H9 (cell line): ENCODE data around the gene COPS4. TPM values are rescaled to one million over a fixed set of nuclear protein-coding genes. Genes with fewer than 3 reads are reported as not detected.
A peak's percentile ranks its signal among the peaks of the same experiment; 100 is the strongest.

Experiments used
- DNase-seq: peaks from one replicate; pipeline ENCODE4 v3.0.0-alpha.2; 2017
- H2AFZ ChIP-seq: one replicate; pipeline ENCODE4 v1.6.1; 2013; ENCODE audit warnings: mild to moderate bottlenecking, low read length, control low read depth, moderate library complexity
- H2AK5ac ChIP-seq: 2 replicates; pipeline ENCODE4 v1.6.1; 2013; ENCODE audit warnings: low read length, control low read depth, mixed read lengths; ENCODE audit not compliant: insufficient read length
- H2BK120ac ChIP-seq: one replicate; pipeline ENCODE4 v1.6.1; 2013; ENCODE audit warnings: low read depth, mild to moderate bottlenecking, low read length, control low read depth, inconsistent platforms; ENCODE audit not compliant: poor library complexity, severe bottlenecking
- H2BK12ac ChIP-seq: 2 replicates; pipeline ENCODE4 v1.6.1; 2013; ENCODE audit warnings: low read length, control low read depth, mixed read lengths, low read depth; ENCODE audit not compliant: insufficient read length
- H2BK15ac ChIP-seq: 2 replicates; pipeline ENCODE4 v1.6.1; 2013; ENCODE audit warnings: low read depth, low read length, control low read depth
- H2BK20ac ChIP-seq: one replicate; pipeline ENCODE4 v1.6.1; 2013; ENCODE audit warnings: low read depth, mild to moderate bottlenecking, low read length, control low read depth, inconsistent platforms; ENCODE audit not compliant: poor library complexity, severe bottlenecking
- H2BK5ac ChIP-seq: 2 replicates; pipeline ENCODE4 v1.6.1; 2013; ENCODE audit warnings: low read length, control low read depth, mixed read lengths; ENCODE audit not compliant: insufficient read length
- H3K14ac ChIP-seq: 2 replicates; pipeline ENCODE4 v1.6.1; 2013; ENCODE audit warnings: low read length, control low read depth; ENCODE audit not compliant: insufficient read depth
- H3K18ac ChIP-seq: 2 replicates; pipeline ENCODE4 v1.6.1; 2013; ENCODE audit warnings: low read depth, mild to moderate bottlenecking, mixed read lengths, low read length, control low read depth; ENCODE audit not compliant: insufficient read length
- H3K23ac ChIP-seq: 2 replicates; pipeline ENCODE4 v1.6.1; 2013; ENCODE audit warnings: low read length, control low read depth, mixed read lengths, low read depth; ENCODE audit not compliant: insufficient read length
- H3K23me2 ChIP-seq: 2 replicates; pipeline ENCODE4 v1.6.1; 2013; ENCODE audit warnings: low read depth, mild to moderate bottlenecking, mixed read lengths, low read length, control low read depth; ENCODE audit not compliant: insufficient read length, poor library complexity, severe bottlenecking
- H3K27ac ChIP-seq: 2 replicates; pipeline ENCODE4 v1.5.1; 2013; ENCODE audit warnings: low read length, control low read depth, mixed read lengths, low read depth; ENCODE audit not compliant: insufficient read length
- H3K27me3 ChIP-seq: 2 replicates; pipeline ENCODE4 v1.6.1; 2013; ENCODE audit warnings: low read length, control low read depth, inconsistent platforms; ENCODE audit not compliant: insufficient read depth
- H3K4ac ChIP-seq: 2 replicates; pipeline ENCODE4 v1.6.1; 2013; ENCODE audit warnings: low read depth, mild to moderate bottlenecking, control low read depth, inconsistent platforms, low read length, moderate library complexity
- H3K4me1 ChIP-seq: 2 replicates; pipeline ENCODE4 v1.6.1; 2013; ENCODE audit warnings: low read length, control low read depth, inconsistent platforms; ENCODE audit not compliant: insufficient read depth
- H3K4me2 ChIP-seq: 2 replicates; pipeline ENCODE4 v1.6.1; 2013; ENCODE audit warnings: low read length, control low read depth, mixed read lengths; ENCODE audit not compliant: insufficient read length, insufficient read depth
- H3K56ac ChIP-seq: 2 replicates; pipeline ENCODE4 v1.6.1; 2013; ENCODE audit warnings: low read depth, mild to moderate bottlenecking, mixed read lengths, low read length, control low read depth; ENCODE audit not compliant: insufficient read length
- H3K79me1 ChIP-seq: 2 replicates; pipeline ENCODE4 v1.6.1; 2013; ENCODE audit warnings: low read depth, mild to moderate bottlenecking, moderate library complexity, low read length, control low read depth, inconsistent platforms; ENCODE audit not compliant: insufficient read depth, poor library complexity, severe bottlenecking
- H3K79me2 ChIP-seq: 2 replicates; pipeline ENCODE4 v1.6.1; 2013; ENCODE audit warnings: low read length, control low read depth, inconsistent platforms; ENCODE audit not compliant: insufficient read depth
- H3K9ac ChIP-seq: 2 replicates; pipeline ENCODE4 v1.6.1; 2013; ENCODE audit warnings: low read length, control low read depth, mixed read lengths; ENCODE audit not compliant: insufficient read length; ENCODE audit errors: extremely low read depth
- H3K9me3 ChIP-seq: one replicate; pipeline ENCODE4 v1.6.1; 2013; ENCODE audit warnings: low read depth, low read length, inconsistent platforms; ENCODE audit not compliant: control insufficient read depth
- H3T11ph ChIP-seq: one replicate; pipeline ENCODE4 v1.6.1; 2013; ENCODE audit warnings: mild to moderate bottlenecking, low read length, control low read depth, inconsistent platforms
- H4K20me1 ChIP-seq: one replicate; pipeline ENCODE4 v1.6.1; 2013; ENCODE audit not compliant: control insufficient read depth, insufficient read length, insufficient read depth
- H4K5ac ChIP-seq: 2 replicates; pipeline ENCODE4 v1.6.1; 2013; ENCODE audit warnings: low read depth, mild to moderate bottlenecking, mixed read lengths, low read length, control low read depth; ENCODE audit not compliant: insufficient read length
- H4K8ac ChIP-seq: replicated peaks from 2 replicates; pipeline ENCODE4 v1.6.1; 2013; ENCODE audit warnings: low read length, control low read depth, mixed read lengths, low read depth; ENCODE audit not compliant: insufficient read length
- H4K91ac ChIP-seq: 2 replicates; pipeline ENCODE4 v1.6.1; 2013; ENCODE audit warnings: low read depth, mild to moderate bottlenecking, moderate library complexity, mixed read lengths, low read length, control low read depth; ENCODE audit not compliant: insufficient read length
- H3K27ac Mint-ChIP-seq, 3 experiments: 2 replicates in 2 of 3; 3 replicates in 1 of 3; pipeline ENCODE4 v1.8.0; 2020 to 2021; ENCODE audit warnings: mixed read lengths in 3 of 3, mild to moderate bottlenecking in 1 of 3, moderate library complexity in 1 of 3
- H3K27me3 Mint-ChIP-seq: 2 replicates; pipeline ENCODE4 v1.8.0; 2021; ENCODE audit warnings: low read depth, mild to moderate bottlenecking, moderate library complexity, mixed read lengths
- H3K36me3 Mint-ChIP-seq, 3 experiments: 2 replicates in 2 of 3; 3 replicates in 1 of 3; pipeline ENCODE4 v1.8.0; 2020 to 2021; ENCODE audit warnings: low read depth in 3 of 3, mixed read lengths in 3 of 3; ENCODE audit not compliant: insufficient read depth in 1 of 3
- H3K4me1 Mint-ChIP-seq, 2 experiments: 2 replicates each; pipeline ENCODE4 v1.8.0; 2020; ENCODE audit warnings: mixed read lengths in 2 of 2
- H3K4me3 Mint-ChIP-seq, 2 experiments: 2 replicates in 1 of 2; 3 replicates in 1 of 2; pipeline ENCODE4 v1.8.0; 2020 to 2021; ENCODE audit warnings: mild to moderate bottlenecking in 2 of 2, mixed read lengths in 2 of 2, moderate library complexity in 1 of 2
- H3K9me3 Mint-ChIP-seq, 2 experiments: 2 replicates in 1 of 2; 3 replicates in 1 of 2; pipeline ENCODE4 v1.8.0; 2020; ENCODE audit warnings: mild to moderate bottlenecking in 2 of 2, mixed read lengths in 2 of 2, moderate library complexity in 1 of 2
- WGBS: extraction: QIAGEN DNeasy Blood & Tissue Kit; methylation state at CpG from one replicate; pipeline ENCODE4 v1.1.7; 2013; ENCODE audit warnings: missing lambda C conversion rate, low lambda C conversion rate, mixed read lengths; ENCODE audit not compliant: insufficient read length; ENCODE audit errors: extremely low coverage; 5-methylcytosine and 5-hydroxymethylcytosine counted together
- total RNA-seq: library from RNA; stranded (reverse); gene quantifications from 2 replicates; pipeline ENCODE4 v1.2.1, GENCODE V29; 2021
- TF ChIP-seq, protein P1 (sequence below): fragments of 200-600 bp; sonication (generic); conservative IDR thresholded peaks from 3 replicates; pipeline ENCODE4 v1.8.0; 2021; ENCODE audit warnings: antibody characterized with exemption, mild to moderate bottlenecking

The COPS4 gene
- total RNA-seq, 1 experiment from 2014 or later = 39.9 TPM

- no peak overlapping the region for H4K5ac ChIP-seq
- no CpG with 5 or more reads among the region's 5 CpGs for WGBS
- Mint-ChIP-seq H3K27ac (peak overlapping the region in 1 of 3 experiments; percentile 89; a peak in 2 of 7 replicates), H3K9me3 (no peaks in the 10 kb centered on the region), H3K36me3 (no peaks in the 10 kb centered on the region; a peak in 2 of 7 replicates), H3K4me3 (peak overlapping the region; percentile 87 to 92), H3K27me3 (peaks cover 13% of the 10 kb centered on the region), H3K4me1 (peaks cover 32 to 35% of the 10 kb centered on the region in 2 experiments)
- no peak overlapping the region for H2BK20ac ChIP-seq
- H2BK5ac ChIP-seq = no peak overlapping the region
- no peak for DNase-seq
- no peak overlapping the region for H3K4ac ChIP-seq
- no peaks in the 10 kb centered on the region for H3K9me3 ChIP-seq
- H3K9ac ChIP-seq = no peak overlapping the region
- no peak overlapping the region for H3K18ac ChIP-seq
- no peak overlapping the region for H2BK120ac ChIP-seq
- peaks cover 4% of the 10 kb centered on the region; the same call in 1 of the 2 replicates for H3K4me1 ChIP-seq
- H3K14ac ChIP-seq = no peak overlapping the region; the same call in 1 of the 2 replicates
- no peak overlapping the region for H4K8ac ChIP-seq
- H3K56ac ChIP-seq = no peak overlapping the region
- H3K23me2 ChIP-seq = peaks cover 9% of the 10 kb centered on the region
- no peak overlapping the region for H2AK5ac ChIP-seq
- H3T11ph ChIP-seq = no peak overlapping the region
- no peak overlapping the region for H2BK12ac ChIP-seq
- H3K23ac ChIP-seq = no peak overlapping the region
- TF ChIP-seq, protein P1, sequence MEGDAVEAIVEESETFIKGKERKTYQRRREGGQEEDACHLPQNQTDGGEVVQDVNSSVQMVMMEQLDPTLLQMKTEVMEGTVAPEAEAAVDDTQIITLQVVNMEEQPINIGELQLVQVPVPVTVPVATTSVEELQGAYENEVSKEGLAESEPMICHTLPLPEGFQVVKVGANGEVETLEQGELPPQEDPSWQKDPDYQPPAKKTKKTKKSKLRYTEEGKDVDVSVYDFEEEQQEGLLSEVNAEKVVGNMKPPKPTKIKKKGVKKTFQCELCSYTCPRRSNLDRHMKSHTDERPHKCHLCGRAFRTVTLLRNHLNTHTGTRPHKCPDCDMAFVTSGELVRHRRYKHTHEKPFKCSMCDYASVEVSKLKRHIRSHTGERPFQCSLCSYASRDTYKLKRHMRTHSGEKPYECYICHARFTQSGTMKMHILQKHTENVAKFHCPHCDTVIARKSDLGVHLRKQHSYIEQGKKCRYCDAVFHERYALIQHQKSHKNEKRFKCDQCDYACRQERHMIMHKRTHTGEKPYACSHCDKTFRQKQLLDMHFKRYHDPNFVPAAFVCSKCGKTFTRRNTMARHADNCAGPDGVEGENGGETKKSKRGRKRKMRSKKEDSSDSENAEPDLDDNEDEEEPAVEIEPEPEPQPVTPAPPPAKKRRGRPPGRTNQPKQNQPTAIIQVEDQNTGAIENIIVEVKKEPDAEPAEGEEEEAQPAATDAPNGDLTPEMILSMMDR = no peak
- H3K79me2 ChIP-seq = no peaks in the 10 kb centered on the region; the same call in 1 of the 2 replicates
- no peaks in the 10 kb centered on the region for H3K79me1 ChIP-seq
- H4K20me1 ChIP-seq = no peaks in the 10 kb centered on the region
- H3K4me2 ChIP-seq = peak overlapping the region; percentile 93
- H2AFZ ChIP-seq = no peak overlapping the region
- no peak overlapping the region for H3K27ac ChIP-seq
- no peak overlapping the region for H2BK15ac ChIP-seq
- no peak overlapping the region for H4K91ac ChIP-seq
- no peaks in the 10 kb centered on the region for H3K27me3 ChIP-seq
Measured at GRCh38 chr4:83011689-83012199, 23.2 kb upstream of the COPS4 start.
